GM20000 (cell line): ENCODE measurements around the gene LDAH.

ENCODE experiments used
- DNase-seq: peaks from one replicate; pipeline ENCODE4 v3.0.0; 2012; ENCODE audit warnings: low spot score
- CTCF ChIP-seq: IDR thresholded peaks from 2 replicates; pipeline ENCODE4 v1.5.1; 2012; ENCODE audit warnings: mild to moderate bottlenecking, control low read depth; ENCODE audit errors: extremely low read depth, missing control alignments

The LDAH gene

GRCh38 chr2:20689428-20690264, 133.3 kb downstream of the LDAH start:
- DNase-seq: no peak
- no peak for TF ChIP-seq CTCF

GRCh38 chr2:20687260-20687832, 135.6 kb downstream of the LDAH start:
- no peak for DNase-seq
- no peak for TF ChIP-seq CTCF

DNA sequence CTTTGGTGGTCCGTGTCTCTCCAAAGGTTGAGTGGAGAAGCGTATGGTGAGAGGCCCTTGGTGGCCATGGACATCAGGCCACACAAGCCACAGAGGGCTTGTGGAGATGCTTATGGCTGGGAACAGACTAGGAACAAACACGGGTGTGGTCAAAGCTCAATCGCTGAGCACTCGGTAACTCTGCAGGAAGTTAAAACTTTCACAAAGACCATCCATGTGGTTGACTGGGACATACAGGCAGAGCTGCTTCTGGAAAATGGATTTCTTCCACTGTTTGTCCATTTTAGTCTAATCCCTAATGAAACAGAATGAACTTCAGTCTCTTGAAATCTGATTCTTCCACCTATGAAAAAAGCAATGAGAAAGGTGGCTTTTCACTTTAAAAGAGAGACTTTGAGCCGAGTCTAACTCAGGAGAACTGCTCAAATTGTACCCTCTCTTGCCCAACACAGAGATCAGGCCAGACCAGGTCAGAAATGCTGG, 138.3 kb downstream of the LDAH start:
- TF ChIP-seq CTCF: no peak
- DNase-seq: no peak

DNA sequence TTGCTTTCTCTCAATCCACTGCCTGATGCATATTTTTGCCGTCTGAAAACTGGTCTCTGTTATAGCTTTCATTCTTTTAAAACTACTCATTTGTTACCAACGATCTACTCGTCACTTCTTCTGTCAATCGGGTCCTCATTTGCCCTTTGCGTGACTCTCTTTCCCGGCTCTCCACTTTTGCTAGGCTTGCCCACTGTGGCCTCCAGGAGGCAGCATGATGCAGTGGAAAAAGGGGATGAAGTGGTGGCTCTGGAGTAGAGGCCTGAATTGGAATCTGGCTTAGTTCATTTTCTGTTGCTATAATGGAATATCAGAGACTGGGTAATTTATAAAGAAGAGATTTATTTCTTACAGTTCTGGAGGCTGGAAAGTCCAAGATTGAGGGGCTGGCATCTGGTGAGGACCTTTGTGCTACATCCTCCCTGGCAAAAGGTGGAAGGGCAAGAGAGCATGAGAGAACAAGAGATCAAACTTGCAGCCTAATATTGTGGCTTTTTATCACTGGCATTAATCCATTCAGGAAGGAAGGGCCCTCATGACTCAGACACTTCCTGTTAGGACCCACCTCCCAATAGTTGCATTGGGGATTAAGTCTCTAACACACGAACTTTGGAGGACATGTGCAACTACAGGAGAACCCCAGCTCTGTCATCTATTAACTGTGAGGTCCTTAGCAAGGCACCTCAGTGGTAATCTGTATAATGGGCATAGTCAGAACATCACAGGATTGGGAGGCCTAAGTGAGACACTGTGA, 140.6 kb downstream of the LDAH start:
- DNase-seq: no peak
- TF ChIP-seq CTCF: peak; percentile 6

DNA sequence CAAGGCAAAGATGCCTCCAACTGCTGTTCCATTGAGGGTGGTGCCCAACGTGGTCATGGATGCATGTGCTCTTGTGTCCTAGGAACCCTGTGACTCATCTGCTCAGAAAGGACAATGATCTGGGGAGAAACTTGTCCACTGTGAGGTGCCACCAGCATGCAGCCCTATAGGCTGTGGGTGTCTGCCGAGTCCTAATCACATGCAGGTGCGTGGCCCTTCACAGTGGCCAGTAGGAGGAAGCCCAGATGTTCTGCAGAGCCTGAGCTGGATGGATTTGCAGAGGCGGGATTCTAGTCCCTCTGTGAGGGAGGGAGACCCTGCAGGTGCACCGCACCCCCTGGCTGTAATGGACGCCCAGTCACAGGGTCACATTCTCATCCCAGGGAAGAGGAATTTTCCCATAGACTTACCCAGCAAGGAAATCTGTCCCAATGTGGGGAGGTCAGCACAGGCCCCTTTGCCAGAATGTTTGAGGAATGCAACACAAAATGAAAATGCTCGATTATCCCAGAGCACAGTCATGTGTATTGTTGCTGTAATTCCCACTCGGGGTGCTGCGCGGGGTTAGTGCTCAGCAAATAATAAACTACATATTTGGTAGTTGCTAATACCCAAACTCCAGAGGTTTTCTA, 142.0 kb downstream of the LDAH start:
- TF ChIP-seq CTCF: no peak
- no peak for DNase-seq

DNA sequence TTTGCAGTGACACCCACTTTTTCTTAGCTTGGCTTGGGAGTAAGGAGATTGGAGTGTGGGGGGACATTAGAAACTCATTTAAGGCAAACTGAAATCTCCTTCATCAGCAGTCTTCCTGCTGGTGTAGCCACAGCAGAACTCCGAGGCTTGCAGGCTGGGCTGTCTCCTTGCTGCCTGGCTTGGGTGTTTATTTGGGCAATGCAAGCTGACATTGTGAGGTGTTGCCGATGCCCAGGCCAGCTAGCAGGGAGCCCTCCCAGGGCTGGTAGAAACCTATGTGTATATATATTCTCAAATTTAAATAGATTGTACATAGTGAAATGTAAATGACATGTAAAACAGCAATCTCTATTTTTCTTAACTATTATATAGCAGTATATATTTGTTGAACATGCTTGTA, 144.1 kb downstream of the LDAH start:
- no peak for DNase-seq
- no peak for TF ChIP-seq CTCF
